Left ventricle myocardium superior (tissue), 1 donor: ENCODE data around the gene TBC1D16. TPM values are rescaled to one million over a fixed set of nuclear protein-coding genes. Genes with fewer than 3 reads are reported as not detected.
"Not testable (repeated sequence)": the region's sequence is repeated elsewhere in the genome, so short reads cannot be mapped to it uniquely, and the experiment has no call there.

Experiments used
- ATAC-seq: fragments of 200-7000 bp; cut with Tn5 transposase; one replicate; pipeline ENCODE4 v1.9.1; 2020; ENCODE audit warnings: mild to moderate bottlenecking, moderate library complexity
- DNase-seq: peaks from one replicate; pipeline ENCODE4 v3.0.0-alpha.2; 2020
- intact Hi-C: fragments of 100-400 bp; cut with micrococcal nuclease; formaldehyde crosslinking; loops from one replicate; pipeline ENCODE4 v1.11.0; 2022
- total RNA-seq: library from RNA; stranded (reverse); fragmentation: NEBNext Ultra II Directional; extraction: Animal tissue kit (Norgen Biotek cat#: 25700); gene quantifications from one replicate; pipeline ENCODE4 v1.2.1, GENCODE V29; 2021
- donor health status: DM: no; HTN: yes; CAD: no; lungs with severe emphysema.

The TBC1D16 gene
- total RNA-seq, 1 donor from 2014 or later: 13.1 TPM

GRCh38 chr17:80008383-80008840 is 27.3 kb downstream of the TBC1D16 start:
- DNase-seq (peak; percentile 88), ATAC-seq (peak; percentile 83)
- intact Hi-C loops: no loop called here

- intact Hi-C loops: no loop called here
- DNase-seq: no peak
- ATAC-seq: no peak
These were observed 27.7 kb downstream of the TBC1D16 start for GRCh38 chr17:80007939-80008338.

- DNase-seq (peak; percentile 30), ATAC-seq (no peak)
- intact Hi-C loops: no loop called here
These were observed 28.6 kb downstream of the TBC1D16 start for GRCh38 chr17:80006811-80007752.

GRCh38 chr17:80006339-80006720 is 29.3 kb downstream of the TBC1D16 start:
- ATAC-seq: no peak
- DNase-seq: peak; percentile 12
- intact Hi-C loops: no loop called here

GRCh38 chr17:80005360-80006338 is 30.0 kb downstream of the TBC1D16 start:
- intact Hi-C loops: no loop called here
- peak; percentile 52 for DNase-seq
- ATAC-seq: peak; percentile 54

GRCh38 chr17:80003969-80004368 is 31.7 kb downstream of the TBC1D16 start:
- no peak for DNase-seq
- intact Hi-C loops: no loop called here
- no peak for ATAC-seq

- no peak for DNase-seq
These were observed 32.8 kb downstream of the TBC1D16 start for GRCh38 chr17:80002690-80003490.

GRCh38 chr17:80002070-80002641 is 33.5 kb downstream of the TBC1D16 start:
- no peak for DNase-seq
- ATAC-seq: no peak
- intact Hi-C loops: no loop called here

More at GRCh38 chr17:80002690-80003490, 32.8 kb downstream of the TBC1D16 start:
- ATAC-seq: no peak
- intact Hi-C loops: no loop called here

GRCh38 chr17:80000981-80001775 is 34.5 kb downstream of the TBC1D16 start:
- intact Hi-C loops: no loop called here
- no peak for DNase-seq
- ATAC-seq: peak; percentile 50

GRCh38 chr17:80000136-80000535 is 35.5 kb downstream of the TBC1D16 start:
- intact Hi-C loops: no loop called here
- ATAC-seq (no peak), DNase-seq (no peak)

- no peak for ATAC-seq
- DNase-seq: no peak
- intact Hi-C loops: no loop called here
These were observed 38.5 kb downstream of the TBC1D16 start for GRCh38 chr17:79997011-79997660.

GRCh38 chr17:79996291-79996690 is 39.4 kb downstream of the TBC1D16 start:
- intact Hi-C loops: no loop called here
- DNase-seq (no peak), ATAC-seq (no peak)

GRCh38 chr17:79995696-79996095 is 40.0 kb downstream of the TBC1D16 start:
- DNase-seq (no peak), ATAC-seq (no peak)
- intact Hi-C loops: no loop called here

GRCh38 chr17:79994602-79995001 is 41.1 kb downstream of the TBC1D16 start:
- no peak for DNase-seq
- no peak for ATAC-seq
- intact Hi-C loops: no loop called here

- DNase-seq, intact Hi-C loops, ATAC-seq: not testable (repeated sequence)
These were observed 41.5 kb downstream of the TBC1D16 start for GRCh38 chr17:79994228-79994569.

- ATAC-seq: peak; percentile 77
- DNase-seq: peak; percentile 90
- intact Hi-C loops: no loop called here
These were observed 42.1 kb downstream of the TBC1D16 start for GRCh38 chr17:79993390-79994227.
